ENCODE measurements around the gene EFCAB5. TPM values are rescaled to one million over a fixed set of nuclear protein-coding genes. Genes with fewer than 3 reads are reported as not detected.

Gene EFCAB5
- total RNA-seq, 2 donors from 2014 or later: not detected

- TF ChIP-seq, protein P1, sequence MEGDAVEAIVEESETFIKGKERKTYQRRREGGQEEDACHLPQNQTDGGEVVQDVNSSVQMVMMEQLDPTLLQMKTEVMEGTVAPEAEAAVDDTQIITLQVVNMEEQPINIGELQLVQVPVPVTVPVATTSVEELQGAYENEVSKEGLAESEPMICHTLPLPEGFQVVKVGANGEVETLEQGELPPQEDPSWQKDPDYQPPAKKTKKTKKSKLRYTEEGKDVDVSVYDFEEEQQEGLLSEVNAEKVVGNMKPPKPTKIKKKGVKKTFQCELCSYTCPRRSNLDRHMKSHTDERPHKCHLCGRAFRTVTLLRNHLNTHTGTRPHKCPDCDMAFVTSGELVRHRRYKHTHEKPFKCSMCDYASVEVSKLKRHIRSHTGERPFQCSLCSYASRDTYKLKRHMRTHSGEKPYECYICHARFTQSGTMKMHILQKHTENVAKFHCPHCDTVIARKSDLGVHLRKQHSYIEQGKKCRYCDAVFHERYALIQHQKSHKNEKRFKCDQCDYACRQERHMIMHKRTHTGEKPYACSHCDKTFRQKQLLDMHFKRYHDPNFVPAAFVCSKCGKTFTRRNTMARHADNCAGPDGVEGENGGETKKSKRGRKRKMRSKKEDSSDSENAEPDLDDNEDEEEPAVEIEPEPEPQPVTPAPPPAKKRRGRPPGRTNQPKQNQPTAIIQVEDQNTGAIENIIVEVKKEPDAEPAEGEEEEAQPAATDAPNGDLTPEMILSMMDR (conservative IDR thresholded peaks at IDR 0.05): no peak
- Mint-ChIP-seq H3K36me3 (ENCODE audit: low read depth) (peaks cover 2% of the 10 kb centered on the region), H3K4me1 (no peaks in the 10 kb centered on the region), H3K9me3 (peaks cover 12% of the 10 kb centered on the region), H3K27ac (no peak overlapping the region), H3K4me3 (no peak overlapping the region), H3K27me3 (ENCODE audit: insufficient read depth) (peaks cover 2% of the 10 kb centered on the region)
- H3K9me3 ChIP-seq (ENCODE audit: control insufficient read depth, low read length): peaks cover 16% of the 10 kb centered on the region
- DNase-seq: no peak
- no peak overlapping the region for H3K4me3 ChIP-seq (ENCODE audit: low read length)
- no peak overlapping the region for H3K9ac ChIP-seq (ENCODE audit: extremely low read depth, low read length, poor library complexity, severe bottlenecking)
- no peaks in the 10 kb centered on the region for H3K27me3 ChIP-seq (ENCODE audit: control insufficient read depth, insufficient read depth, low read length, poor library complexity, severe bottlenecking)
- H3K27ac ChIP-seq (ENCODE audit: low read depth, low read length): no peak overlapping the region
- H3K4me1 ChIP-seq (ENCODE audit: control insufficient read depth, insufficient read depth, low read length): no peaks in the 10 kb centered on the region
- H3K36me3 ChIP-seq (ENCODE audit: control insufficient read depth, insufficient read depth, low read length): no peaks in the 10 kb centered on the region
- WGBS, 2 experiments (ENCODE audit: insufficient coverage in 1 of 2, insufficient read length in 1 of 2): 95 to 97% methylated on average over 10 to 16 of the region's 16 CpGs
Measured at GRCh38 chr17:30068465-30068864, 127.0 kb downstream of the EFCAB5 start.

GRCh38 chr17:30074254-30074653 lies 132.8 kb downstream of the EFCAB5 start:
- no peak overlapping the region for H3K4me3 Mint-ChIP-seq
- no peaks in the 10 kb centered on the region for H3K4me1 ChIP-seq (ENCODE audit: control insufficient read depth, insufficient read depth, low read length)
- TF ChIP-seq, protein P1 (conservative IDR thresholded peaks at IDR 0.05): no peak
- no peaks in the 10 kb centered on the region for H3K9me3 Mint-ChIP-seq
- no peaks in the 10 kb centered on the region for H3K36me3 ChIP-seq (ENCODE audit: control insufficient read depth, insufficient read depth, low read length)
- H3K4me3 ChIP-seq (ENCODE audit: low read length): no peak overlapping the region
- H3K36me3 Mint-ChIP-seq (ENCODE audit: low read depth): no peaks in the 10 kb centered on the region
- DNase-seq: no peak
- H3K27ac ChIP-seq (ENCODE audit: low read depth, low read length): no peak overlapping the region
- peaks cover 13% of the 10 kb centered on the region for H3K27me3 Mint-ChIP-seq (ENCODE audit: insufficient read depth)
- 80 to 100% methylated on average over 1 to 2 of the region's 2 CpGs for WGBS, 2 experiments (ENCODE audit: insufficient coverage in 1 of 2, insufficient read length in 1 of 2)
- no peaks in the 10 kb centered on the region for H3K4me1 Mint-ChIP-seq
- no peaks in the 10 kb centered on the region for H3K9me3 ChIP-seq (ENCODE audit: control insufficient read depth, low read length)
- H3K27ac Mint-ChIP-seq: no peak overlapping the region
- no peak overlapping the region for H3K9ac ChIP-seq (ENCODE audit: extremely low read depth, low read length, poor library complexity, severe bottlenecking)
- peaks cover 26% of the 10 kb centered on the region for H3K27me3 ChIP-seq (ENCODE audit: control insufficient read depth, insufficient read depth, low read length, poor library complexity, severe bottlenecking)

GRCh38 chr17:30074730-30075129 lies 133.3 kb downstream of the EFCAB5 start:
- H3K27me3 Mint-ChIP-seq (ENCODE audit: insufficient read depth): peaks cover 13% of the 10 kb centered on the region
- no peaks in the 10 kb centered on the region for H3K4me1 ChIP-seq (ENCODE audit: control insufficient read depth, insufficient read depth, low read length)

More at GRCh38 chr17:30074730-30075129, 133.3 kb downstream of the EFCAB5 start:
- H3K9me3 Mint-ChIP-seq: no peaks in the 10 kb centered on the region
- Histone ChIP-seq H3K27me3 (ENCODE audit: control insufficient read depth, insufficient read depth, low read length, poor library complexity, severe bottlenecking) (peaks cover 26% of the 10 kb centered on the region), H3K27ac (ENCODE audit: low read depth, low read length) (no peak overlapping the region), H3K9ac (ENCODE audit: extremely low read depth, low read length, poor library complexity, severe bottlenecking) (no peak overlapping the region), H3K9me3 (ENCODE audit: control insufficient read depth, low read length) (no peaks in the 10 kb centered on the region), H3K36me3 (ENCODE audit: control insufficient read depth, insufficient read depth, low read length) (no peaks in the 10 kb centered on the region), H3K4me3 (ENCODE audit: low read length) (no peak overlapping the region)
- H3K4me3 Mint-ChIP-seq: no peak overlapping the region
- H3K36me3 Mint-ChIP-seq (ENCODE audit: low read depth): no peaks in the 10 kb centered on the region
- H3K4me1 Mint-ChIP-seq: no peaks in the 10 kb centered on the region
- no peak overlapping the region for H3K27ac Mint-ChIP-seq
- whole genome bisulfite sequencing, 2 experiments (ENCODE audit: insufficient coverage in 1 of 2, insufficient read length in 1 of 2): 84 to 100% methylated on average over 1 of the region's 2 CpGs
- no peak for DNase-seq
- TF ChIP-seq, protein P1 (conservative IDR thresholded peaks at IDR 0.05): no peak
